GM18526 (cell line): Measurements from ENCODE around the gene CDH16.

Experiments
- POLR2A ChIP-seq: IDR thresholded peaks from 3 replicates; pipeline ENCODE4 v1.6.1; 2011; ENCODE audit not compliant: insufficient read length; ENCODE audit errors: extremely low read depth

Gene CDH16

DNA sequence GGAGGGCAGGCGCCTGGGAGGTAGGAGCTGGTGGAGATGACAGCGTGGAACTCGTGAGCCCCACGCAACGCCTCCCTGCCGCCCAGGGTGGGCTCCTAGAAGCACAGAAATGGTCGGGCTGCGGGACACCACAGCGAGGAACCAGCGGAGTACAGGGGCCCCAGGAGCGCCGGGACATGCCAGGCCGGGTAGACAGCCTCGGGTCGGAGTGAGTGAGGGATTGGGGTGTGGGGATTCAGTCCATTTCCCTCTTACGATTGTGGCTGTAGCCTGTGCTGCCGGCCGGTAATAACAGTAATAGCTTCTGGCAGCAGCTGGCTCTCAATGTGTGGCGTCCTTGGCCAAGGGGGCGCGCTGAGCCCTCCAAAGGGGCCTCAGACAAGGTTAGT, 30.1 kb upstream of the CDH16 start:
- TF ChIP-seq POLR2A: no peak

DNA sequence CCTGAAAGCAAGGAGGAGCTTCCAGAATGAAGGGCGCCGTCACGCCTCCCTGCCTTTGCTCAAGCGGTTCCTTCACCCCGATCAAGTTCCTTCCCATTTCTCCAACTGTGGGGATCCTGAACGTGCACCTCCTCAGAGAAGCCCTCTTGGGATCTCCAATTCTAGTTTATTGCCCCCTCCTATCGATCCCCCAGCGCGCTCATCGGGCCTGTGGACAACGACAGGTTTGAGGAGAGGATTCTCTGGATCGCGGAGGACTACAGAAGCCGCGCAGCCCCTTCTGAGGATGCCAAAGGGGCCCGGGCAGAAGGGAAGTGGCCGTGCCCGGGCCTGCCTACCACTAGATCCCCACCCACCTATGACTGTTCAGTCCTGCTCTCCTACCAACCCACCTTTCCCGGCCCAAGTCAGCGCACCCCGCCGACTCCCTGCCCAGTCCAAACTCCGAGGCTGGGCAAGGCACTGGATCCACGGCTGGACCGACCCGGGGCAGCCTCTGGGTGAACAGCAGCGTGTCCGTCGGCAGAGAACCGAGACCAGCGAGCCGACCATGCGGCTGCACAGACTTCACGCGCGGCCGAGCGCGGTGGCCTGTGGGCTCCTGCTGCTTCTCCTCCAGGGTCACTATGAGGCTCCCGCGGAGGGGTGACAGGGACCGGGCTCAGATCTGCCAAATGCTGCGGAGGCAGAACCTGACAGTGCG, 29.6 kb upstream of the CDH16 start:
- TF ChIP-seq POLR2A: no peak

DNA sequence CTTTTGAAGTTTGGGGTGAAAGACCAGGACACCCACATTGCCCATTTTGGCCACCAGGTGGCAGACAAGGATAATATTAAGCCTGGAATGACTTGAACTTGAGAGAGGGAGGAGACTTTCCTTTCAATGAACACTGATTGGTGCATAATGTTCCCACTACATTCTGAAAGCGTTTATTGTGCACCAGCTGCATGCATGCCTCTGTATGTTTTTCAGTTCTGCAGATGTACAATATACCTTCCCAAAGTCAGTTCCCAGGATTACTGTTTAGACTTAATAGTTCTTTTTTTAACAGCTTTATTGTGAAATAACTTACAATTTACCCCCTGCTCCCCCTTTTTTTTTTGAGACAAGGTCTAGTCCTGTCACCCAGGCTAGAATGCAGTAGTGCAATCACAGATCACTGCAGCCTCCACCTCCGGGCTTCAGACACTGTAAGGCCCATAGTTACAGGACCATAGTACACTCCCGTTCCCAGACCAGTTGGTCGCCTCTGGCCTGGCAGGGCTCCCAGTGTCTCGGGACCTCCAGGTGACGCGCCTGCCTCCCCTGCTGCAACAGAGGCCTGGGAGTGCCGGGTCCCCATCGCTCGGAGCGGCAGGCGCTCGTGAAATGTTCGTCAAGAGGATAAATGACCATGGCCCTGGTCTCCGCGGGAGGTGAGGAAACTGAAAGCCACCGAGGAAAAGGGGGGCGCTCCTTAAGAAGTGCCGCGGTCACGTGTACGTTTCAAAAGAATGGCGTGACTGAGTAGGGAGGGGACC, 28.8 kb upstream of the CDH16 start:
- TF ChIP-seq POLR2A: no peak

DNA sequence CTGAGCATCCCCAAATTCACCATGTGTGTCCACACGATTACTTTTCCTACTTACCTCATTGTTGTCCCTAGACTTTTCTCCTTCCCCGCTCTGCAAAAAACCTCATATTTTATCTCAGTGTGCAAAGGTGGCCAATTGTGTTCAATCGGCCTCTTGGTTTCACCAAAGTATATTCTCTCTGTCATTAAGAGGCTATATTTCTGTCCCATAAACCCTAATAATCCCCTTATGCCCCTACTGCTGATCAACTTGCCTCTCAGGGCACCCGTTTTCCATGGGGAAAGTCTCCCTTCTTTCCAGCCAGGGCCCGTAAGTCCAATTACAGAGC, 28.3 kb upstream of the CDH16 start:
- TF ChIP-seq POLR2A: no peak

DNA sequence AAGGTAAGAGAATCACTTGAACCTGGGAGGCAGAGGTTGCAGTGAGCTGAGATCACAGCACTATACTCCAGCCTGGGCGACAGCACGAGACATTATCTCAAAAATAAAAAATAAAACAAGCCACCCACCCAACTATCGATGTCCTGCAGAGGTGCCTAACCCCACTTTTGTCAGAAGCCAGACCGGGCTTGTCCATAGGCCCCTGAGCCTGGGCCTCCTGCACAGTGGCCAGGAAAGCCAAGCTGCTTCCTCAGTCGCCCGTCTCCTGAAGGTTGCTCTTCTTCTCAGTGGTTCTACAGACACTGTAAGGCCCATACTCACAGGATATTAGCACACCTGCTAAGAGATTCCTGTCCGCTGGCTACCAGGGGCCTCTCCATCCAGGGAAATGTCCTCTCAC, 27.9 kb upstream of the CDH16 start:
- TF ChIP-seq POLR2A: no peak

DNA sequence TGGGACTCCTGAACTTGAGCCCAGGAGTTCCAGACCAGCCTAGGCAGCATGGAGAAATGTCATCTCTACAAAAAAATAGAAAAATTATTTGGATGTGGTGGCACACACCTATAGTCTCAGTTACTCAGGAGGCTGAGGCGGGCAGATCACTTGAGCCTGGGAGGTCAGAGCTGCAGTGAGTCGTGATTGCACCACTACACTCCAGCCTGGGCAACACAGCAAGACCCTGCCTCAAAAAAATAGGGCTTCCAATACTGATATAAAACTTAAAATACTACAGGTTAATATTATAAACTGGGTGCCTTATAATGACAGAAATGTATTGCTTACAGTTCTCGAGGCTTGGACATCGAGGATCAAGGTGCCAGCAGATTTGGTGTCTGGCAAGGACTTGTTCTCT, 27.3 kb upstream of the CDH16 start:
- TF ChIP-seq POLR2A: no peak

DNA sequence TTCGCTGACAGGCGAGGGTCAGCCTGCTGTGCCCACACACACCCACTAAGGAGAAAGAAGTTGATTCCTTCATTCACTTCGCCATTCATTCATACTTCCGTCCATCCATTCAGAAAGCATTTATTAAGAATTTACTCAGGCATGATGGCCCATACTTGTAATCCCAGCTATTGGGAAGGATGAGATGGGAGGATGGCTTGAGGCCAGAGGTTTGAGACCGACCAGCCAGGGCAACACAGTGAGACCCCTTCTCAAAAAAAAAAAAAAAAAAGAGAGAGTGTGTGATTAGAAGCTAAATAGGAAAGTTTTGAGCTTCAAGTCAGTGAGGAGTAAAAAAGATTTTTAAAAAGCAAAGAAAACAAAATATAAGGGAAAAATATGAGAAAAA, 25.4 kb upstream of the CDH16 start:
- no peak for TF ChIP-seq POLR2A

DNA sequence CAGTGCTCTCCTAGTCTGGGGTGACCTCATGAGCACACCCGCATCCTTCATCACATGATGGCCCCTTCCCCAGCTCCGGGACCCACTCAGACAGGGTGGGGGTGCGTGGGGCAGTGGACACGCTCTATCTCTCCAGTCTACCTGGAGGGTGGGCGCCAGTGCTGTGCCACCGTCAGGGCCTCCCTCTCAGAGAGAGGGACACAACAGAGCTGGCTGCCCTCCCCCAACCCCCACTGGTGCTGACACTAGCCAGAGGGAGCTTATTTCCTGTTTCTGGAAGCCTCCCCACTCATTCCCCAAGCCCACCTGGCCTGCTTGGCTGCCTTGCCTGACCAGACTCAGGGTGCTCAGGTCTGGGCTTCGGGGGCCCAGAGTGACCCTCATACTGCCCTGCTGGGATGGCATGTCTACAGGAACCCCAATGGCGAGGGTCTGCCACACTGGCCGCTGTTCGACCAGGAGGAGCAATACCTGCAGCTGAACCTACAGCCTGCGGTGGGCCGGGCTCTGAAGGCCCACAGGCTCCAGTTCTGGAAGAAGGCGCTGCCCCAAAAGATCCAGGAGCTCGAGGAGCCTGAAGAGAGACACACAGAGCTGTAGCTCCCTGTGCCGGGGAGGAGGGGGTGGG, 24.9 kb upstream of the CDH16 start:
- no peak for TF ChIP-seq POLR2A

DNA sequence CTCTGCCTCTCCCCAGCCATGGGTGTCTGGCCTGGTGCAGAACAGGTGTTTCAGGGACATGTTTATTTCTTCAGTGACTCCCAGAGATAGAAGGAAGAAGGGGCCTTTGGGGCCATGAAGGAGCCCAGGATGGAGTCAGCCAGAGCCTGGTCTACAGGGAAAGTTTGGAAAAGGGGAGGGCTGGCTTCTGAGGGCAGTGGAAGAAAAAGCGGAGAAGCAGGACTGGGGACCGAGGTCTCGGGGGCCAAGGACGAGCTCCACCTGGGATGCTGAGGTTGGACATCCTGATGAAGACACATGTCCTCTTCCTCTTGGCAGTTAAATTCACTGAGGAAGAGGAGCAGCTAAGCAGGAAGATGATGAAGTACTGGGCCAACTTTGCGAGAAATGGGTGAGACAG, 24.3 kb upstream of the CDH16 start:
- no peak for TF ChIP-seq POLR2A

DNA sequence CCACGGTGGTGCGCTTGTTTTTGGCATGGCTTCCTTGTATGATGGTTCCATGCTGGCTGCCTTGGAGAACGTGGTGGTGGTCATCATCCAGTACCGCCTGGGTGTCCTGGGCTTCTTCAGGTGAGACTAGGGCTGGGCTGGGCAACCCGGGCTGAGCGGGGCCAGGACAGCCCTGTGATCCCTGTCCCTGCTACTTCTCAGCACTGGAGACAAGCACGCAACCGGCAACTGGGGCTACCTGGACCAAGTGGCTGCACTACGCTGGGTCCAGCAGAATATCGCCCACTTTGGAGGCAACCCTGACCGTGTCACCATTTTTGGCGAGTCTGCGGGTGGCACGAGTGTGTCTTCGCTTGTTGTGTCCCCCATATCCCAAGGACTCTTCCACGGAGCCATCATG, 21.6 kb upstream of the CDH16 start:
- no peak for TF ChIP-seq POLR2A

DNA sequence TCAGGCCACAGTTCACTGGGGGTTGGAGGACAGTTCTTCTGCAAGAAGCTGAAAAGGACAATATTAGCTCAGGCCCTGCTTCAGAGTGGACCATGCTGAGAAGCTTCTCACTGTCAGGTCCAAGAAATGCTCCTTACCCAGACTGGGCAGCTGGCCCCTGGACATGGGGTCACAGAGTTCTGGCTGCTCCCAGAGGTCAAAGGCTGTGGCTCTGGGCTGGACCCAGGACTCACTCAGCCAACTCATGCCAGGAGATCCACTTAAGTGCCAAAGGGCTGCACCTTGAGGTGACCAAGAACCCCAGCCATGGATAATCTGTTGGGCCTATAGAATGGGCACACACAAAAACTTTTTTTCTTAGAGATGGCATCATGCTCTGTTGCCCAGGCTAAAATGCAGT, 20.7 kb upstream of the CDH16 start:
- TF ChIP-seq POLR2A: no peak

DNA sequence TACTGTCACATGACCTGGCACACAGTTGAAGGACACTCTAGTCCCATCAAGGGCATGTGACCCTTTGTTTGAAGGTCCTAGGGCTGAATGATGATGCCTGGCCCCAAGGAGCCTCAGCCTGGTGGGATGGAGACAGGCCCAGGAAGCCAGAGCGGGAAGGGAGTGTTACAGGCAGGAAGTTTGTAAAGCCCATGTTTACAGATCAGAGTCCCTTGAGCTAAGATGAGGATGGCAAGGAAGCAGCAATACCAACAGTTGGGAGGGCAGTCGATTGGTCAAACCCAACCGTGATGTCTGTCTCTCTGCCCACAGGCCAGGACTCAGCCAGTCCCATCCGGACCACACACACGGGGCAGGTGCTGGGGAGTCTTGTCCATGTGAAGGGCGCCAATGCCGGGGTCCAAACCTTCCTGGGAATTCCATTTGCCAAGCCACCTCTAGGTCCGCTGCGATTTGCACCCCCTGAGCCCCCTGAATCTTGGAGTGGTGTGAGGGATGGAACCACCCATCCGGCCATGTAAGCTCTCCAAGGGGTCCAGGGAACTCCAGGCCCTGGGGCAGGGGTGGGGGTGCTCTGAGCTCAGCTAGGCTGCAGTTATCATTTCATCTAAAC, 19.1 kb upstream of the CDH16 start:
- TF ChIP-seq POLR2A: no peak

DNA sequence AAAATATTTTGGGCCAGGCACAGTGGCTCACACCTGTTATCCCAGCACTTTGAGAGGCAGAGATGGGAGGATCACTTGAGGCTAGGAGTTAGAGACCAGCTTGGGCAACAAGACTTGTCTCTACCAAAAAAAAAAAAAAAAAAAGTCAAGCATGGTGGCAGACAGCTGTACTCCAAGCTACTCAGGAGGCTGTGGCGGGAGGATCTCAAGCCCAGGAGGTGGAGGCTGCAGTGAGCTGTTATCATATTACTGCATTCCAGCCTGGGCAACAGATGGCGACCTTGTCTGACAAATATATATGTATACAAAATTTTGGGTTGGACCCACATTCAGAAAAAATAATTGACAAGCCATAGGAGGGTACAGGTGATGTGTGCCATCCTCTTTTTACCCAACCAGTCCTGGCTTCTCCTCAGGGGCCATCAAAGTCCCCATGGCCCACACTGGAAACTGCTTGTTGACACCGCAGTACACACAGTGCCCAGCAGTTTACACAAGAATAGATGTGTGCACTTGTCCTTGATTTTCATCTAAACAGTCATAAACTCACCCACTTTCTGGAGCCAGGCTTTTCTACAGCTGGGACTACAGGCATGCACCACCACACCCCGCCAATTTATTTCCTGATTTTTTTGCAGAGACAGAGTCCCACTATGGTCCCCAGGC, 18.3 kb upstream of the CDH16 start:
- no peak for TF ChIP-seq POLR2A

DNA sequence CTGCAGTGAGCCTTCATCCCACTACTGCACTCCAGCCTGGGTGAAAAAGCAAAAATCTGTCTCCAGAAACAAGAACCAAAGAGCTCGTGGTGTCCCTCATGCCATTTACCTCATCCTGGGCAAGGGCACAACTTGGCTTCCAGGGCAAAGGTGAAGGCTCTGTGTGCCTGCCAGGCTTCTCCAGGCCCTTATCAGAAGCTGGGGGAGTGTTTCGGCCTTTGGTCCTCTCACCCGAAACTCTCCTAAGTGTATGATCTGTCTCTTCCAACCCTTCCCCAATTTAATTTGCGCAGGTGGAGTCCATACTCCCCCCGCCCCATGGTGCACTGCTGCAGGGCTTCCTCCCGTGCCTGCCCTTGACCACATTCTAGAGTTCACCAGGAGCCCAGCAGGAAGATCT, 17.8 kb upstream of the CDH16 start:
- no peak for TF ChIP-seq POLR2A

DNA sequence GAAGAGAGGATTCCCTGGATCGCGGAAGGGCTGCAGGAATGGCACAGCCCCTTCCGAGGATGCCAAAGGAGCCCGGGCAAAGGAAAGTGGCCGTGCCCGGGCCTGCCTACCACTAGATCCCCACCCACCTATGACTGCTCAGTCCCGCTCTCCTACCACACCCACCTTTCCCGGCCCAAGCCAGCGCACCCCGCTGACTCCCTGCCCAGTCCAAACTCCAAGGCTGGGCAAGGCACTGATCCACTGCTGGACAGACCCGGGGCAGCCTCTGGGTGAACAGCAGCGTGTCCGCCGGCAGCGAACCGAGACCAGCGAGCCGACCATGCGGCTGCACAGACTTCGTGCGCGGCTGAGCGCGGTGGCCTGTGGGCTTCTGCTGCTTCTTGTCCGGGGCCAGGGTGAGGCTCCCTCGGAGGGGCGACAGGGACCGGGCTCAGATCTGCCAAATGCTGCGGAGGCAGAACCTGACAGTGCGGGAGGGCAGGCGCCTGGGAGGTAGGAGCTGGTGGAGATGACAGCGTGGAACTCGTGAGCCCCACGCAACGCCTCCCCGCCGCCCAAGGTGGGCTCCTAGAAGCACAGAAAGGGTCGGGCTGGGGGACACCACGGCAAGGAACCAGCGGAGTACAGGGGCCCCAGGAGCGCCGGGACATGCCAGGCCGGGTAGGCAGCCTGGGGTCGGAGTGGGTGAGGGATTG, 16.8 kb upstream of the CDH16 start, which contains the start of gene CES2:
TSS of gene CES2 (plus strand) at position 203 of the 698 bp plus-strand sequence. CDS start at position 323, 120 bp downstream.
- no peak for TF ChIP-seq POLR2A

DNA sequence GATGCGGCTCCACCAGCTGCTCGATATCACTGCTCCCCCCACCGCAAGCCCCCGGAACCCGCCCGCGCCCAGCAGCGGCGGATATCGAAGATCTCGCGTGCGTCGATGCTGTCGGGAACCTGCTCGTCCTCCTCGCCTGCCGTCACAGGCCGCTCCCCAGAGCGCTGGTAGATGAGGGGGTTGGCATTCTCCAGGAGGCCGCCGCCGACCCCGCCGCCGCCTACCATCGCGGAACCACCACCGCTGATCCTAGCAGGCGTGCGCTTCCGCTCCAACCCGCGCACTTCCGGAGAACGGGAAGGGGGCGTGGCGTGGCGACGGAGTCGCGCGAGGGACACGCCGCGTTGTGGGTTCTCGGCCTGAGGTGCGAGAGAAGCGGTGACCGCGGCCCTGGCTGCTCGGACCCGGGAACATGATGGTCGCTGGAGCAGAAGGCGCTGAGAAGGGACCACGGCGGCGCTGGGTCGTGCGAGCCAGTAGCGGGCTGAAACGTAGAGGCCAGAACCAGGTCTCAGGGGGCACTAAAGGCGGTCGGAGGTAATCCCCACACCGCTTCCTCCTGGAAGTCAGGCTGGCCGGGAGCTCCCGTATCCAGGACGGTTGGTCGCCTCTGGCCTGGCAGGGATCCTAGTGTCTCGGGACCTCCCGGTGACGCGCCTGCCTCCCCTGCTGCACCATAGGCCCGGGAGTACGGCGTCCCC, 15.6 kb upstream of the CDH16 start, which contains the start of gene CIAO2B:
TSS of gene CIAO2B (minus strand) at position 265 of the 701 bp plus-strand sequence. CDS start at position 227, 38 bp downstream.
- TF ChIP-seq POLR2A: peak; percentile 90
